Measurements from ENCODE around the gene CLDN2. TPM values are rescaled to one million over a fixed set of nuclear protein-coding genes. Genes with fewer than 3 reads are reported as not detected.

Gene CLDN2
- total and polyA plus RNA-seq, 2 of the 13 experiments (the other 11 are each of a cell fraction or from before 2014, with no cell fraction given) = 1.3 to 1.5 TPM

DNA sequence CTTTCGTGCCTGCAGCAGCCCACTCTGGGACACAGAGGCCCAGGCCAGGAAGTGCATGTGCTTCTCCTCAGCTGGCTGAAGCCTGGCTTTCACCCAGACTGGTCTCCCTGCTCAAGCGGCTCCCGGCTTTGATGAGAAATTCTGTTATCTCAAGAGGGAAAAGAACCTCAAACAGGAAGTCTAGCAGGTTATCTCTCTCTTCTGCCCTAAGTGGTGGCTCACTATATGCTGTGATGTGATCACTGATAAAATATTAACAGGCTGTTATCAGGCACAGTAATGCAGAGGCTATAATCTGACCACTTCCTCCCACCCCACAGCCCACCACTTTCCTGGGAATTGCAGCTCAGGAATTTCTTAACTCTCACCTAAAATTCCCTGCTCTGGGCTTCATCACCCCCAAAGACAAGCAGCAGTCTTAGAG, 13.3 kb downstream of the CLDN2 start (continued):
- TF ChIP-seq HNF4G (IDR thresholded peaks at IDR 0.05; ENCODE audit: borderline replicate concordance, low read depth, low read length) = peak; percentile 37; the same call in 1 of the 2 replicates
- no peak for TF ChIP-seq HNF4G (CRISPR knock-in tag; IDR thresholded peaks at IDR 0.05; ENCODE audit: borderline replicate concordance, low read depth)
- TF ChIP-seq ZNF629 (CRISPR knock-in tag; conservative IDR thresholded peaks at IDR 0.05) = no peak
- no peak for TF ChIP-seq TRAFD1 (CRISPR knock-in tag; IDR thresholded peaks at IDR 0.05; ENCODE audit: borderline replicate concordance)
- TF ChIP-seq, protein P1, sequence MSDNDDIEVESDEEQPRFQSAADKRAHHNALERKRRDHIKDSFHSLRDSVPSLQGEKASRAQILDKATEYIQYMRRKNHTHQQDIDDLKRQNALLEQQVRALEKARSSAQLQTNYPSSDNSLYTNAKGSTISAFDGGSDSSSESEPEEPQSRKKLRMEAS (IDR thresholded peaks at IDR 0.05) = peak; percentile 55; the same call in 1 of the 2 replicates
- TF ChIP-seq TBX2 (CRISPR knock-in tag; IDR thresholded peaks at IDR 0.05; ENCODE audit: borderline replicate concordance) = peak; percentile 46; the same call in 1 of the 2 replicates
- peak; percentile 67; the same call in 1 of the 2 replicates for TF ChIP-seq NCOA2 (CRISPR knock-in tag; IDR thresholded peaks at IDR 0.05)
- no peak for TF ChIP-seq ZNF296 (CRISPR knock-in tag; conservative IDR thresholded peaks at IDR 0.05)
- TF ChIP-seq FOSL2 (CRISPR knock-in tag; IDR thresholded peaks at IDR 0.05) = peak; percentile 31
- TF ChIP-seq SALL1 (CRISPR knock-in tag; IDR thresholded peaks at IDR 0.05) = peak; percentile 59; the same call in 1 of the 2 replicates

- no peak overlapping the region for H2AFZ ChIP-seq (ENCODE audit: low read length)
- FAIRE-seq = no peak
- WGBS (ENCODE audit: low lambda C conversion rate) = 100% methylated on average over 2 of the region's 4 CpGs
- in situ Hi-C loops (cut with HindIII; ENCODE audit: extremely low pct_ligation_motif_present, low pct_unique_long_range_greater_than_20kb) = no loop called here
- no peak for ATAC-seq
- POLR2A ChIA-PET = no interaction called here
- CTCF ChIA-PET (ENCODE audit: low intra/inter-chr PET ratio, low total read pairs) = no interaction called here
- H3K4me1 ChIP-seq (ENCODE audit: insufficient read depth, low read length) = peaks cover 40% of the 10 kb centered on the region
- H3K79me2 ChIP-seq (ENCODE audit: insufficient read depth, low read length) = no peaks in the 10 kb centered on the region
- H3K4me2 ChIP-seq (ENCODE audit: low read depth, low read length) = no peak overlapping the region
- no peaks in the 10 kb centered on the region for H3K9me3 ChIP-seq (ENCODE audit: low read length)
- TF ChIP-seq, protein P2, sequence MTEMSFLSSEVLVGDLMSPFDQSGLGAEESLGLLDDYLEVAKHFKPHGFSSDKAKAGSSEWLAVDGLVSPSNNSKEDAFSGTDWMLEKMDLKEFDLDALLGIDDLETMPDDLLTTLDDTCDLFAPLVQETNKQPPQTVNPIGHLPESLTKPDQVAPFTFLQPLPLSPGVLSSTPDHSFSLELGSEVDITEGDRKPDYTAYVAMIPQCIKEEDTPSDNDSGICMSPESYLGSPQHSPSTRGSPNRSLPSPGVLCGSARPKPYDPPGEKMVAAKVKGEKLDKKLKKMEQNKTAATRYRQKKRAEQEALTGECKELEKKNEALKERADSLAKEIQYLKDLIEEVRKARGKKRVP (CRISPR knock-in tag; IDR thresholded peaks at IDR 0.05) = no peak
- TF ChIP-seq POLR2AphosphoS2 (IDR thresholded peaks at IDR 0.05; ENCODE audit: low read depth, low read length) (no peak), ZNF331 (CRISPR knock-in tag; IDR thresholded peaks at IDR 0.05) (no peak), NBN (conservative IDR thresholded peaks at IDR 0.05) (no peak), ZNF891 (CRISPR knock-in tag; IDR thresholded peaks at IDR 0.05) (no peak)
- TF ChIP-seq, protein P3, sequence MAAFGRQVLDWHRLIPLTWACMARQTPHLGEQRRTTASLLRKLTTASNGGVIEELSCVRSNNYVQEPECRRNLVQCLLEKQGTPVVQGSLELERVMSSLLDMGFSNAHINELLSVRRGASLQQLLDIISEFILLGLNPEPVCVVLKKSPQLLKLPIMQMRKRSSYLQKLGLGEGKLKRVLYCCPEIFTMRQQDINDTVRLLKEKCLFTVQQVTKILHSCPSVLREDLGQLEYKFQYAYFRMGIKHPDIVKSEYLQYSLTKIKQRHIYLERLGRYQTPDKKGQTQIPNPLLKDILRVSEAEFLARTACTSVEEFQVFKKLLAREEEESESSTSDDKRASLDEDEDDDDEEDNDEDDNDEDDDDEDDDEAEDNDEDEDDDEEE (CRISPR knock-in tag; IDR thresholded peaks at IDR 0.05) = no peak
- no peak overlapping the region for H3K4me3 ChIP-seq (replicated peaks in 1 of 3; ENCODE audit: insufficient read depth in 1 of 3, low read depth in 2 of 3, low read length in 3 of 3)
- H3K27me3 ChIP-seq (ENCODE audit: control insufficient read depth in 1 of 2, insufficient read depth in 2 of 2, low read length in 2 of 2) = no peaks in the 10 kb centered on the region
- no peak overlapping the region for H3K9ac ChIP-seq (ENCODE audit: insufficient read depth, low read depth, low read length)
- BruUV-seq (replicated peaks) = no TSS peak
- intact Hi-C loops (cut with micrococcal nuclease; ENCODE audit: unreplicated experiment) = no loop called here
- no peak for DNase-seq (ENCODE audit: low spot score)
- no peaks in the 10 kb centered on the region for H3K36me3 ChIP-seq (replicated peaks in 1 of 2; ENCODE audit: control insufficient read depth in 1 of 2, insufficient read depth in 2 of 2, low read length in 2 of 2)
- no peaks in the 10 kb centered on the region for H4K20me1 ChIP-seq (ENCODE audit: insufficient read depth, low read length)
- H3K27ac ChIP-seq (ENCODE audit: extremely low read length, insufficient read depth, low read length) = no peak overlapping the region
Observed at GRCh38 chrX:106935175-106935574, 15.0 kb downstream of the CLDN2 start.

Measured in HepG2 (cell line).